ENCODE data around the gene CCND1. TPM values are rescaled to one million over a fixed set of nuclear protein-coding genes. Genes with fewer than 3 reads are reported as not detected.

Gene CCND1
- total and polyA plus RNA-seq, 2 of the 8 experiments (the other 6 are each of a cell fraction or from before 2014, with no cell fraction given): 64.5 to 170 TPM

- TF ChIP-seq CHD7 (IDR thresholded peaks at IDR 0.05; ENCODE audit: insufficient replicate concordance, low read length): no peak
- TF ChIP-seq CBX8 (IDR thresholded peaks at IDR 0.05; ENCODE audit: borderline replicate concordance, low read depth, low read length): no peak
- TF ChIP-seq CBX5 (IDR thresholded peaks at IDR 0.05; ENCODE audit: low read depth, low read length): no peak
- no peak for TF ChIP-seq USF2 (IDR thresholded peaks at IDR 0.05; ENCODE audit: low read length)
- no peak for TF ChIP-seq KDM1A (IDR thresholded peaks at IDR 0.05; ENCODE audit: borderline replicate concordance, low read length)
- TF ChIP-seq FOSL1 (IDR thresholded peaks at IDR 0.05; ENCODE audit: insufficient read depth, low read depth, low read length): no peak
- TF ChIP-seq CTCF (IDR thresholded peaks at IDR 0.05; ENCODE audit: control extremely low read depth in 1 of 3, insufficient read depth in 1 of 3, low read depth in 1 of 3, low read length in 3 of 3): no peak
- TF ChIP-seq TCF12 (IDR thresholded peaks at IDR 0.05; ENCODE audit: low read depth, low read length): no peak
Observed at GRCh38 chr11:69599502-69599901, 41.5 kb upstream of the CCND1 start (continued).

Measured in H1 (cell line).